Pancreas (tissue), 10 donors: ENCODE data around the gene CPTP. TPM values are rescaled to one million over a fixed set of nuclear protein-coding genes. Genes with fewer than 3 reads are reported as not detected.

Experiments used
- ATAC-seq, 4 donors: fragments of 200-7000 bp; cut with Tn5 transposase; one replicate each; pipeline versions ENCODE4 v1.8.0 to v1.9.1; 2020; ENCODE audit warnings: mild to moderate bottlenecking in 4 of 4, moderate library complexity in 4 of 4
- DNase-seq, 6 donors: peaks; one replicate each; pipeline ENCODE4 v3.0.0-alpha.2; 2020
- FAIRE-seq: peaks from 2 replicates; lab custom pipeline; 2012; peaks lifted over from hg19 to GRCh38; lab: Jason Lieb, UNC
- H3K27ac ChIP-seq, 4 donors: fragments of 200-600 bp; sonication (generic); 1 replicate in 3 of 4; 2 replicates in 1 of 4; pipeline versions ENCODE4 v1.5.0 to v1.8.0; 2020
- H3K27me3 ChIP-seq, 4 donors: fragments of 200-600 bp; one replicate each; pipeline ENCODE4 v1.8.0; 2021
- H3K36me3 ChIP-seq, 3 donors: fragments of 200-600 bp; sonication (generic) in 1 of 3; one replicate each; pipeline versions ENCODE4 v1.5.0 to v1.8.0; 2020 to 2021
- H3K4me1 ChIP-seq, 3 donors: fragments of 200-600 bp; one replicate each; pipeline ENCODE4 v1.8.0; 2021
- H3K4me3 ChIP-seq, 4 donors: fragments of 200-600 bp; sonication (generic) in 2 of 4; one replicate each; pipeline versions ENCODE4 v1.5.0 to v1.8.0; 2020 to 2021
- H3K9me3 ChIP-seq, 4 donors: fragments of 200-600 bp; one replicate each; pipeline ENCODE4 v1.8.0; 2021
- WGBS, 2 donors: extraction: QIAGEN DNeasy Blood & Tissue Kit; methylation state at CpG; one replicate each; pipeline ENCODE4 v1.1.7; 2013; 5-methylcytosine and 5-hydroxymethylcytosine counted together
- intact Hi-C, 3 donors: fragments of 100-400 bp; cut with DNase I; formaldehyde crosslinking; loops; one replicate each; pipeline versions ENCODE4 v1.11.1 to v1.14.2; 2022
- polyA plus RNA-seq, 2 donors: library from polyadenylated mRNA; stranded (reverse); fragments of 200-250 nt; gene quantifications; one replicate each; pipeline ENCODE4 v1.2.3, GENCODE V29; 2013
- total RNA-seq, 6 donors: library from RNA; stranded (reverse); fragmentation: NEBNext Ultra II Directional in 4 of 6; extraction: Animal tissue kit (Norgen Biotek cat#: 25700) in 4 of 6; gene quantifications; one replicate each; pipeline versions ENCODE4 v1.2.1 to v1.2.4, GENCODE V29; 2021 to 2023
- TF ChIP-seq, protein P1 (sequence below), 4 donors: fragments of 200-600 bp; sonication (generic) in 3 of 4; IDR thresholded peaks; one replicate each; pipeline versions ENCODE4 v1.5.0 to v1.8.0; 2021; ENCODE audit warnings: antibody characterized with exemption in 4 of 4
- donor health status: healthy with polysubstance abuse.
- donor health status: DM: no; HTN: no; CAD: no; lungs with moderate emphysema.
- donor health status: DM: no; HTN: no; CAD: no.
- donor health status: control.
- donor health status: control.
- donor health status: Bipolar disorder and iron deficiency.
- donor health status: DM: yes; HTN: yes; CAD: no.
- donor health status: DM: no; HTN: no; CAD: no.
- donor health status: DM: no; HTN: no; CAD: no.
- donor health status: DM: yes; HTN: yes; CAD: no.

CPTP gene
- total and polyA plus RNA-seq, 8 donors: 8.0 to 22.0 (median 11.2) TPM

DNA sequence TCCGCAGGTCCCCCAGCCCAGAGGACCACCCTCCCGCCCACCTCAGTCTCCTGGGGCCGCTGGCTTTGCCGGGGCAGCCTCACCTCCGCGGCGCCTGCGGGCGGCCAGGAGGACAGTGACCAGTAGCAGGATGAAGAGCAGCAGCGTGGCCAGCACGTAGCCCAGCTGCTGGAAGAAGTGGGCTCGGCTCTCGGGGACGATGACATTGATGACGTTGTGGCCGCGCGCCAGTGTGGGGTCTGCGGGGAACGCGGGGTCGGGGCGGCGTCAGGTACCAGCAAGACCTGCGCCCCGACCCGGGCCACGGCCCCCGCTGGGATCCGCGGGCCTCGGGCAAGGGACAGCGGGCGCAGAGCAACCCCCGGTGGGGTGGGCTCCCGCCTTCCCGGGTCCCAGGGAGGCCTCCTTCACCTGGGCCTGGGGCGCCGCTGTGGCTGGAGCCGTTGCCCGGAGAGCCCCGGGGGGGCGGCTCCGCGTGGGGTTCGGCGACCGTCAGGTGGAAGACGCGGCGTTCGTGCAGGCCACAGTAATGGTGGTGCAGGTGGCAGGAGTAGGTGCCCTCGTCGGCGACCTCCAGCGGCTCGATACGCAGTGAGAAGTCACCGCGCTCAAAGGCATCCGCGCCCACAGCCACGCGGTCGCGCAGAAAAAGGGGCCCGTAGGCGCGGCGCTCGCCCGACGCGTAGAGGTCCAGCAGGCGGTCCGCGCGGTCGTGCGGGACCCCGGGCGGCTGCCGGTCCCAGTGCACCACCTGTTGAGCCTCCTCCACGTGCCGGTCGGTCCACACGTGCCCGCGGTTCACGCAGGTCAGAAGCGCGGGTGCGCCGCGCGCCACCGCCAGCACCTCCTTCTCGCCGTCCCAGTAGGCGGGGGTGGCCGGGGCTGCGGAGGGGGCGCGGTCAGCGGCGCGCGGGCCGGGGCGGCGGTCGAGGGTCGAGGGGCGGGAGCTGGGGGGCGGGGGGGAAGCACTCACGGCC is 30.0 kb downstream of the CPTP start:
- DNase-seq: peak in 4 of 6 donors; percentile 2 to 79 (median 28)
- FAIRE-seq: no peak
- 9 to 12% methylated on average over 90 to 116 of the region's 116 CpGs for WGBS, 2 donors
- TF ChIP-seq, protein P1, sequence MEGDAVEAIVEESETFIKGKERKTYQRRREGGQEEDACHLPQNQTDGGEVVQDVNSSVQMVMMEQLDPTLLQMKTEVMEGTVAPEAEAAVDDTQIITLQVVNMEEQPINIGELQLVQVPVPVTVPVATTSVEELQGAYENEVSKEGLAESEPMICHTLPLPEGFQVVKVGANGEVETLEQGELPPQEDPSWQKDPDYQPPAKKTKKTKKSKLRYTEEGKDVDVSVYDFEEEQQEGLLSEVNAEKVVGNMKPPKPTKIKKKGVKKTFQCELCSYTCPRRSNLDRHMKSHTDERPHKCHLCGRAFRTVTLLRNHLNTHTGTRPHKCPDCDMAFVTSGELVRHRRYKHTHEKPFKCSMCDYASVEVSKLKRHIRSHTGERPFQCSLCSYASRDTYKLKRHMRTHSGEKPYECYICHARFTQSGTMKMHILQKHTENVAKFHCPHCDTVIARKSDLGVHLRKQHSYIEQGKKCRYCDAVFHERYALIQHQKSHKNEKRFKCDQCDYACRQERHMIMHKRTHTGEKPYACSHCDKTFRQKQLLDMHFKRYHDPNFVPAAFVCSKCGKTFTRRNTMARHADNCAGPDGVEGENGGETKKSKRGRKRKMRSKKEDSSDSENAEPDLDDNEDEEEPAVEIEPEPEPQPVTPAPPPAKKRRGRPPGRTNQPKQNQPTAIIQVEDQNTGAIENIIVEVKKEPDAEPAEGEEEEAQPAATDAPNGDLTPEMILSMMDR (IDR thresholded peaks at IDR 0.05): no peak
- peak in 1 of 4 donors; percentile 2 for ATAC-seq
- Histone ChIP-seq H3K27ac (no peak overlapping the region), H3K4me1 (no peaks in the 10 kb centered on the region), H3K9me3 (no peaks in the 10 kb centered on the region), H3K27me3 (no peaks in the 10 kb centered on the region), H3K4me3 (no peak overlapping the region), H3K36me3 (no peaks in the 10 kb centered on the region)
- intact Hi-C loops: no loop called here

GRCh38 chr1:1355416-1355815 is 30.8 kb downstream of the CPTP start:
- Histone ChIP-seq H3K9me3 (no peaks in the 10 kb centered on the region), H3K27me3 (no peaks in the 10 kb centered on the region), H3K4me1 (no peaks in the 10 kb centered on the region), H3K27ac (no peak overlapping the region), H3K36me3 (no peaks in the 10 kb centered on the region), H3K4me3 (peak overlapping the region in 1 of 4 donors; percentile 31)
- DNase-seq (peak in 4 of 6 donors; percentile 14 to 84 (median 28)), FAIRE-seq (no peak), ATAC-seq (peak in 3 of 4 donors; percentile 23 to 47 (median 26))
- WGBS, 2 donors: 1% methylated on average over 43 to 52 of the region's 52 CpGs
- TF ChIP-seq, protein P1 (IDR thresholded peaks at IDR 0.05): no peak
- intact Hi-C loops: no loop called here

GRCh38 chr1:1356166-1356795 is 31.7 kb downstream of the CPTP start:
- Histone ChIP-seq H3K27me3 (no peaks in the 10 kb centered on the region), H3K36me3 (no peaks in the 10 kb centered on the region), H3K4me1 (no peaks in the 10 kb centered on the region), H3K27ac (no peak overlapping the region), H3K4me3 (no peak overlapping the region), H3K9me3 (no peaks in the 10 kb centered on the region)
- intact Hi-C loops: no loop called here
- FAIRE-seq (no peak), ATAC-seq (no peak), DNase-seq (peak in 4 of 6 donors; percentile 4 to 66 (median 30))
- TF ChIP-seq, protein P1 (IDR thresholded peaks at IDR 0.05): no peak
- 35 to 38% methylated on average over 8 of the region's 8 CpGs for WGBS, 2 donors

GRCh38 chr1:1356796-1357401 is 32.3 kb downstream of the CPTP start:
- FAIRE-seq (no peak), DNase-seq (peak in 3 of 6 donors; percentile 14 to 79 (median 33)), ATAC-seq (no peak)
- Histone ChIP-seq H3K4me3 (peak overlapping the region in 1 of 4 donors; percentile 19), H3K36me3 (no peaks in the 10 kb centered on the region), H3K27me3 (no peaks in the 10 kb centered on the region), H3K9me3 (no peaks in the 10 kb centered on the region), H3K27ac (no peak overlapping the region), H3K4me1 (no peaks in the 10 kb centered on the region)
- intact Hi-C loops: no loop called here
- WGBS, 2 donors: 60 to 62% methylated on average over 25 to 26 of the region's 26 CpGs
- TF ChIP-seq, protein P1 (IDR thresholded peaks at IDR 0.05): no peak
